Testis (tissue), 3 donors: ENCODE measurements around the gene SYNGR1. TPM values are rescaled to one million over a fixed set of nuclear protein-coding genes. Genes with fewer than 3 reads are reported as not detected.

Experiments used
- DNase-seq: peaks from one replicate; pipeline ENCODE4 v3.0.0-alpha.2; 2019
- H3K27ac ChIP-seq, 2 donors: fragments of 200-600 bp; sonication (generic); one replicate each; pipeline ENCODE4 v1.5.1; 2019
- H3K27me3 ChIP-seq: fragments of 200-600 bp; sonication (generic); one replicate; pipeline ENCODE4 v1.5.1; 2019
- H3K36me3 ChIP-seq: fragments of 200-600 bp; sonication (generic); one replicate; pipeline ENCODE4 v1.5.1; 2017; ENCODE audit warnings: low read depth; ENCODE audit errors: missing control alignments
- H3K4me1 ChIP-seq: fragments of 200-600 bp; sonication (generic); one replicate; pipeline ENCODE4 v1.5.1; 2019
- H3K4me3 ChIP-seq, 2 donors: fragments of 200-600 bp; sonication (generic); one replicate each; pipeline ENCODE4 v1.5.1; 2017 to 2019
- H3K9me3 ChIP-seq: fragments of 200-600 bp; sonication (generic); one replicate; pipeline ENCODE4 v1.5.1; 2017
- POLR2A ChIP-seq: fragments of 450-650 bp; IDR thresholded peaks from one replicate; pipeline ENCODE4 v1.6.1; 2017; ENCODE audit warnings: antibody characterized with exemption, mild to moderate bottlenecking, moderate library complexity
- WGBS, 2 donors: methylation state at CpG; one replicate each; pipeline ENCODE4 v1.1.5; 2018; 5-methylcytosine and 5-hydroxymethylcytosine counted together
- intact Hi-C: fragments of 100-400 bp; cut with DNase I; formaldehyde crosslinking; loops from one replicate; pipeline ENCODE4 v1.15.1; 2023; ENCODE audit warnings: low total_unique reads
- polyA plus RNA-seq: library from polyadenylated mRNA; stranded (reverse); fragments of 350-450 nt; fragmentation: Illumina TruSeq; extraction: RNeasy Lipid Tissue Mini Kit (QIAGEN cat#74804); gene quantifications from one replicate; pipeline ENCODE4 v1.2.3, GENCODE V29; 2014; ENCODE audit warnings: low read depth, low replicate concordance; ENCODE audit not compliant: insufficient read depth
- total RNA-seq, 2 donors: library from RNA; depleted of rRNA; stranded (reverse); fragments of >200 nt; gene quantifications; one replicate each; pipeline ENCODE4 v1.2.3, GENCODE V29; 2016
- TF ChIP-seq, protein P1 (sequence below), 3 experiments: fragments of 450-650 bp in 2 of 3; fragments of 200-600 bp in 1 of 3; sonication (generic) in 1 of 3; IDR thresholded peaks; one replicate each; pipeline ENCODE4 v1.5.1; 2016 to 2019; ENCODE audit warnings: antibody characterized with exemption in 3 of 3, mild to moderate bottlenecking in 2 of 3, moderate library complexity in 1 of 3

SYNGR1 gene
- total and polyA plus RNA-seq, 3 donors from 2014 or later = 20.4 to 46.8 (median 32.5) TPM

DNA sequence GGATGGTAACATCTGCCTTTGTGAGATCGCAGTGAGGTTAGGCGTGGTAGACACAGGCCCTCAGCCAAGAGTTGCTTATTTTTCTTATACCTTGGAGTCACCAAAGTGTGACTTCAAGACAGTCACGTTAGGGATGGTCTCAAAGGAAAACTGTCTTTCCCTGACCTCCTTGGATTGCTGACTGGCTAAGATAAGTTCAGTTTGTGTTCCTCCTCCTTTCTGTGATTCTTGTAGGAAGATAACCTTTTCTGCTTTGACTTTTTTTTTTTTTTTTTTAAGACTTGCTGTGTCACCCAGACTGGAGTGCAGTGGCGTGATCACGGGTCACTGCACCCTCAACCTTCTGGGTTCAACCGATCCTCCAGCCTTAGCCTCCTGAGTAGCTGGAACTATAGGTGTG lies 72.9 kb downstream of the SYNGR1 start:
- 88 to 93% methylated on average over 5 to 6 of the region's 6 CpGs for WGBS, 2 donors
- no peak overlapping the region for H3K27ac ChIP-seq
- no peaks in the 10 kb centered on the region for H3K9me3 ChIP-seq
- H3K27me3 ChIP-seq = no peaks in the 10 kb centered on the region
- no peak for DNase-seq
- TF ChIP-seq, protein P1, sequence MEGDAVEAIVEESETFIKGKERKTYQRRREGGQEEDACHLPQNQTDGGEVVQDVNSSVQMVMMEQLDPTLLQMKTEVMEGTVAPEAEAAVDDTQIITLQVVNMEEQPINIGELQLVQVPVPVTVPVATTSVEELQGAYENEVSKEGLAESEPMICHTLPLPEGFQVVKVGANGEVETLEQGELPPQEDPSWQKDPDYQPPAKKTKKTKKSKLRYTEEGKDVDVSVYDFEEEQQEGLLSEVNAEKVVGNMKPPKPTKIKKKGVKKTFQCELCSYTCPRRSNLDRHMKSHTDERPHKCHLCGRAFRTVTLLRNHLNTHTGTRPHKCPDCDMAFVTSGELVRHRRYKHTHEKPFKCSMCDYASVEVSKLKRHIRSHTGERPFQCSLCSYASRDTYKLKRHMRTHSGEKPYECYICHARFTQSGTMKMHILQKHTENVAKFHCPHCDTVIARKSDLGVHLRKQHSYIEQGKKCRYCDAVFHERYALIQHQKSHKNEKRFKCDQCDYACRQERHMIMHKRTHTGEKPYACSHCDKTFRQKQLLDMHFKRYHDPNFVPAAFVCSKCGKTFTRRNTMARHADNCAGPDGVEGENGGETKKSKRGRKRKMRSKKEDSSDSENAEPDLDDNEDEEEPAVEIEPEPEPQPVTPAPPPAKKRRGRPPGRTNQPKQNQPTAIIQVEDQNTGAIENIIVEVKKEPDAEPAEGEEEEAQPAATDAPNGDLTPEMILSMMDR (IDR thresholded peaks at IDR 0.05) = no peak
- no peak for TF ChIP-seq POLR2A
- peaks cover 7% of the 10 kb centered on the region for H3K36me3 ChIP-seq
- no peaks in the 10 kb centered on the region for H3K4me1 ChIP-seq
- no peak overlapping the region for H3K4me3 ChIP-seq
- intact Hi-C loops = no loop called here

GRCh38 chr22:39423976-39424375 lies 74.2 kb downstream of the SYNGR1 start:
- H3K27me3 ChIP-seq = no peaks in the 10 kb centered on the region
- no peak overlapping the region for H3K4me3 ChIP-seq
- H3K36me3 ChIP-seq = peaks cover 7% of the 10 kb centered on the region
- no peak for DNase-seq
- H3K27ac ChIP-seq = no peak overlapping the region
- no peaks in the 10 kb centered on the region for H3K4me1 ChIP-seq
- no peaks in the 10 kb centered on the region for H3K9me3 ChIP-seq
- WGBS, 2 donors = 82 to 90% methylated on average over 3 of the region's 3 CpGs
- intact Hi-C loops = no loop called here
- TF ChIP-seq, protein P1 (IDR thresholded peaks at IDR 0.05) = no peak
- no peak for TF ChIP-seq POLR2A

DNA sequence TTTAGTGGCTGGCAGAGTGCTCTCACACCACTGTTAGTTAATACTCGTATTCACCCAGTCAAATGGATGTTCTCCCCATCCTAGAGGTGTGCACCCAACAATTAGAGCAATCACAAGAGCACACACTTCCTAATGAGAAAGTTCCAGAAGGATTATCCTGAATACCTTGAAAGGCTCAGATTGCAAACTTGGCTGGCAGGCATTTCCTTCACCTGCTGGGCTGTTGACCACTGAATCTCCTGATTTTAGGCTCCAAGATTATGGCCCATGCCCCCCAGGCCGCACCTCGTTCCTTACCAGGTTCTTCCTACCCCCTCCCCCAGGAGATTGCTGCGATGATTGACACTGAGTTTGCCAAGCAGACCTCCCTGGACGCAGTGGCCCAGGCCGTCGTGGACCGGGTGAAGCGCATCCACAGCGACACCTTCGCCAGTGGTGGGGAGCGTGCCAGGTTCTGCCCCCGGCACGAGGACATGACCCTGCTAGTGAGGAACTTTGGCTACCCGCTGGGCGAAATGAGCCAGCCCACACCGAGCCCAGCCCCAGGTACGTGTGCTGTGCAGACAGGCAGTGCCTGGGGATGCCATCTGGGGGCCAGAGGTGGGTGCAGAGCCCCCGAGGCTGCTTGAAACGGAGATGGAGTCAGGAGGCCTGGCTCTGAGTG lies 76.7 kb downstream of the SYNGR1 start:
- Histone ChIP-seq H3K36me3 (peaks cover 7% of the 10 kb centered on the region), H3K4me1 (peaks cover 11% of the 10 kb centered on the region), H3K4me3 (no peak overlapping the region), H3K27ac (no peak overlapping the region), H3K9me3 (no peaks in the 10 kb centered on the region), H3K27me3 (no peaks in the 10 kb centered on the region)
- TF ChIP-seq, protein P1 (IDR thresholded peaks at IDR 0.05) = no peak
- no peak for TF ChIP-seq POLR2A
- DNase-seq = no peak
- WGBS, 2 donors = 95 to 98% methylated on average over 10 to 20 of the region's 20 CpGs
- intact Hi-C loops = no loop called here

- Histone ChIP-seq H3K27ac (no peak overlapping the region), H3K4me3 (no peak overlapping the region), H3K9me3 (no peaks in the 10 kb centered on the region), H3K36me3 (peaks cover 7% of the 10 kb centered on the region), H3K4me1 (peaks cover 11% of the 10 kb centered on the region), H3K27me3 (no peaks in the 10 kb centered on the region)
- WGBS, 2 donors = 86% methylated on average over 9 to 12 of the region's 13 CpGs
- TF ChIP-seq, protein P1 (IDR thresholded peaks at IDR 0.05) = no peak
- TF ChIP-seq POLR2A = no peak
- DNase-seq = no peak
- intact Hi-C loops = no loop called here
These were observed 78.2 kb downstream of the SYNGR1 start for GRCh38 chr22:39427751-39428596.
